ENCODE measurements around the gene CMTM3. TPM values are rescaled to one million over a fixed set of nuclear protein-coding genes. Genes with fewer than 3 reads are reported as not detected.
"Not testable (repeated sequence)": the region's sequence is repeated elsewhere in the genome, so short reads cannot be mapped to it uniquely, and the experiment has no call there.

Gene CMTM3
- total RNA-seq, 1 donor from 2014 or later = 18.3 TPM

DNA sequence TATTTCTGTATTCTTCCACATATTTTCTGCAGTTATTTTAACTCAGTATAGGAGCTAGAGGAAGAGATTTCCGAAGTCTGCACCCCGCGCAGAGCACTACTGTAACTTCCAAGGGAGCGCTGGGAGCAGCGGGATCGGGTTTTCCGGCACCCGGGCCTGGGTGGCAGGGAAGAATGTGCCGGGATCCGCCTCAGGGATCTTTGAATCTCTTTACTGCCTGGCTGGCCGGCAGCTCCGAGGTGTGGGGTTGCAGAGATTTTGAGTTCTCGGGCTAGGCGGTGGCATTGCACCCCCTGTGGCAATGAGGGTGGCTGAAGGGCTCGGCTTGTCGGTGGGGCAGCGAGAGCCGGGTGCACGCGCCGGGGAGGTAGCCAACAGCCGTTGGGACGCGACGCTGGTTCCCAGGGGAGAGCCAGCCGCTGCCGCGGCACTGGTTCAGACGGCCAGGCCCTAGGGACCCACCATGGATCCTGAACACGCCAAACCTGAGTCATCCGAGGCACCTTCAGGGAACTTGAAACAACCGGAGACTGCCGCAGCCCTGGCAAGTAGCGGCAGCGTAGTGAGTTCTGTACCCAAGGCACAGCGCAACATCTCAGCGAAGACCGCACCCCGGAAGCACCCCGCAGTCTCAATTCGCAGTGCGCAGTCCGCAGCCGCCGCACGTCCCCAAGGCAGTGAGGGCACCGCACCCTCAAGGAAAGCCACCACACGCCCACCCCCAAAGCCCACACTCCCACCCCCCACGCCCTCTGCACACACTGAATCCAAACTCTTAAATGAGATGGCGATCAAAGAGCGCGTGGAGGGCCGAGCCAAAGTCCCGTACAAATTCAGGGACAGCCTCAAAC is 38.2 kb upstream of the CMTM3 start, which contains the start of gene CMTM1:
Gene CMTM1 (plus strand): TSS at position 389 of the 851 bp plus-strand sequence. CDS start 75 bp downstream, at position 464.
- no peaks in the 10 kb centered on the region for H3K27me3 ChIP-seq
- no peaks in the 10 kb centered on the region for H3K36me3 ChIP-seq
- no peak within 1 kb of the TSS for H3K9ac ChIP-seq
- H3K36me3 Mint-ChIP-seq = peaks cover 6% of the 10 kb centered on the region
- TF ChIP-seq EZH2 (IDR thresholded peaks at IDR 0.05) (no peak), EZH2phosphoT487 (IDR thresholded peaks at IDR 0.05) (no peak)
- TF ChIP-seq, protein P1, sequence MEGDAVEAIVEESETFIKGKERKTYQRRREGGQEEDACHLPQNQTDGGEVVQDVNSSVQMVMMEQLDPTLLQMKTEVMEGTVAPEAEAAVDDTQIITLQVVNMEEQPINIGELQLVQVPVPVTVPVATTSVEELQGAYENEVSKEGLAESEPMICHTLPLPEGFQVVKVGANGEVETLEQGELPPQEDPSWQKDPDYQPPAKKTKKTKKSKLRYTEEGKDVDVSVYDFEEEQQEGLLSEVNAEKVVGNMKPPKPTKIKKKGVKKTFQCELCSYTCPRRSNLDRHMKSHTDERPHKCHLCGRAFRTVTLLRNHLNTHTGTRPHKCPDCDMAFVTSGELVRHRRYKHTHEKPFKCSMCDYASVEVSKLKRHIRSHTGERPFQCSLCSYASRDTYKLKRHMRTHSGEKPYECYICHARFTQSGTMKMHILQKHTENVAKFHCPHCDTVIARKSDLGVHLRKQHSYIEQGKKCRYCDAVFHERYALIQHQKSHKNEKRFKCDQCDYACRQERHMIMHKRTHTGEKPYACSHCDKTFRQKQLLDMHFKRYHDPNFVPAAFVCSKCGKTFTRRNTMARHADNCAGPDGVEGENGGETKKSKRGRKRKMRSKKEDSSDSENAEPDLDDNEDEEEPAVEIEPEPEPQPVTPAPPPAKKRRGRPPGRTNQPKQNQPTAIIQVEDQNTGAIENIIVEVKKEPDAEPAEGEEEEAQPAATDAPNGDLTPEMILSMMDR (IDR thresholded peaks at IDR 0.05) = no peak
- H2AFZ ChIP-seq (replicated peaks) = no peak within 1 kb of the TSS
- no peak within 1 kb of the TSS for H3K4me2 ChIP-seq
- no peak within 1 kb of the TSS for H3K27ac ChIP-seq
- no peaks in the 10 kb centered on the region for H3K4me1 Mint-ChIP-seq
- no peak within 1 kb of the TSS for H3K27ac Mint-ChIP-seq
- H3K9me3 ChIP-seq (ENCODE audit: low read depth) = no peaks in the 10 kb centered on the region
- DNase-seq (ENCODE audit: low spot score) = no peak
- H3K9me3 Mint-ChIP-seq = no peaks in the 10 kb centered on the region
- H3F3A ChIP-seq (ENCODE audit: low read depth) = no peaks in the 10 kb centered on the region
- H3K4me3 Mint-ChIP-seq = no peak within 1 kb of the TSS
- no peak within 1 kb of the TSS for H3K4me3 ChIP-seq
- no peaks in the 10 kb centered on the region for H4K20me1 ChIP-seq (ENCODE audit: low read depth)
- no peaks in the 10 kb centered on the region for H3K4me1 ChIP-seq
- no peaks in the 10 kb centered on the region for H3K27me3 Mint-ChIP-seq (ENCODE audit: insufficient read depth, low read depth)
- no peaks in the 10 kb centered on the region for H3K79me2 ChIP-seq (ENCODE audit: low read depth)

DNA sequence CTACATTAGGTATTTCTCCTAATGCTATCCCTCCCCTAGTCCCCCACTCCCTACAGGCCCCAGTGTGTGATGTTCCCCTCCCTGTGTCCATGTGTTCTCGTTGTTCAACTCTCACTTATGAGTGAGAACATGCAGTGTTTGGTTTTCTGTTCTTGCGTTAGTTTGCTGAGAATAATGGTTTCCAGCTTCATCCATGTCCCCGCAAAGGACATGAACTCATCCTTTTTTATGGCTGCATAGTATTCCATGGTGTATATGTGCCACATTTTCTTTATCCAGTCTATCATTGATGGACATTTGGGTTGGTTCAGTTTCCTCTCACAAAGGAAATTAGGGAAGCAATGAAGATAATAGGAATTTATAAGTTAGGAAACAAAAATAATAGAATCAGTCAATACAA is 37.2 kb upstream of the CMTM3 start:
- H3K9ac ChIP-seq; H3K4me1 Mint-ChIP-seq; H3K27ac Mint-ChIP-seq; H3K27me3 ChIP-seq; H3K36me3 Mint-ChIP-seq; DNase-seq (ENCODE audit: low spot score); H2AFZ ChIP-seq (replicated peaks); H3K9me3 ChIP-seq (ENCODE audit: low read depth); H3F3A ChIP-seq (ENCODE audit: low read depth); H3K4me1 ChIP-seq; H3K27me3 Mint-ChIP-seq (ENCODE audit: insufficient read depth, low read depth); H3K27ac ChIP-seq; H4K20me1 ChIP-seq (ENCODE audit: low read depth); H3K4me2 ChIP-seq; H3K4me3 ChIP-seq; H3K79me2 ChIP-seq (ENCODE audit: low read depth); H3K36me3 ChIP-seq; H3K4me3 Mint-ChIP-seq; H3K9me3 Mint-ChIP-seq: not testable (repeated sequence)

DNA sequence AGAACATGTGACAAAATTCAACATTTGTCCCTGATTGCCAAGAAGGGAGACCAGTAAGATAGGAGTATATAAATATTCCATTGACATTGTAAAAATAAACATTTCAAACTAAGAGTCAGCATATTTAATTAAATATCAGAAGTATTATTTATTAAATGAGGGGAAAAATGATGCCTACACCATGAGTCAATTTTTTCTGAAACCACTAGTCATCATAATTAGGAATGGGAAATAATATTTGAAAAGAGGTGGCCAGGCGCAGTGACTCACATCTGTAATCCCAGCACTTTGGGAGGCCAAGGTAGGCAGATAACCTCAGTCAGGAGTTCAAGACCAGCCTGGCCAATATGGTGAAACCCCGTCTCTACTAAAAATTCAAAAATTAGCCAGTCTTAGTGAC is 36.1 kb upstream of the CMTM3 start:
- H3K27ac ChIP-seq = no peak overlapping the region
- no peak overlapping the region for H3K4me2 ChIP-seq
- no peaks in the 10 kb centered on the region for H3K27me3 ChIP-seq
- H3K4me3 ChIP-seq = no peak overlapping the region
- H3K4me1 ChIP-seq = no peaks in the 10 kb centered on the region
- H3K27me3 Mint-ChIP-seq (ENCODE audit: insufficient read depth, low read depth) = peaks cover 3% of the 10 kb centered on the region
- no peaks in the 10 kb centered on the region for H3K79me2 ChIP-seq (ENCODE audit: low read depth)
- H3K9me3 ChIP-seq (ENCODE audit: low read depth) = no peaks in the 10 kb centered on the region
- no peaks in the 10 kb centered on the region for H3K36me3 ChIP-seq
- H3F3A ChIP-seq (ENCODE audit: low read depth) = no peaks in the 10 kb centered on the region
- no peak overlapping the region for H2AFZ ChIP-seq (replicated peaks)
- H3K36me3 Mint-ChIP-seq = peaks cover 5% of the 10 kb centered on the region
- no peak overlapping the region for H3K27ac Mint-ChIP-seq
- H4K20me1 ChIP-seq (ENCODE audit: low read depth) = no peaks in the 10 kb centered on the region
- no peak overlapping the region for H3K4me3 Mint-ChIP-seq
- no peaks in the 10 kb centered on the region for H3K4me1 Mint-ChIP-seq
- no peak for DNase-seq (ENCODE audit: low spot score)
- no peaks in the 10 kb centered on the region for H3K9me3 Mint-ChIP-seq
- no peak overlapping the region for H3K9ac ChIP-seq
- TF ChIP-seq, protein P1 (IDR thresholded peaks at IDR 0.05) = no peak
- TF ChIP-seq EZH2 (IDR thresholded peaks at IDR 0.05) = no peak
- no peak for TF ChIP-seq EZH2phosphoT487 (IDR thresholded peaks at IDR 0.05)

DNA sequence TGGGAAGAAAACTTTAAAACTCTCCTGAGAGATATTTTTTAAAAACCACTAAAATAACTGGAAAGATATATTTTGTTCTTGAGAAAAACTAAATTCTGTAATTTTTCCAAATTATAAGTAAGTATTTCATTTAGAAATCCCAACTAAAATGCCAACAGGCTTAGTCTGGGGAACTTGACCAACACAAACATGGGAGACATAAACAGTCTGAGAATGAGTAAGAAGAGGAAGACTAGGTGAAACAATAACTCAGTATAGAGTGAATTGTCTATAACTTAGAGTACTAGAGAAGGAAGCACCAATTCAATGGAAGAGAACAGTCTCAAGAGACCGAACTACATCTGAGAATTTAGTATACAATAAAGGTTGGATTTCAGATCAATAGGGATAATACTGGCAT is 35.4 kb upstream of the CMTM3 start:
- no peak overlapping the region for H3K27ac ChIP-seq
- no peak overlapping the region for H3K4me2 ChIP-seq

More for the DNA sequence above, 35.4 kb upstream of the CMTM3 start:
- Mint-ChIP-seq H3K9me3 (no peaks in the 10 kb centered on the region), H3K27me3 (ENCODE audit: insufficient read depth, low read depth) (peaks cover 3% of the 10 kb centered on the region), H3K36me3 (peaks cover 5% of the 10 kb centered on the region), H3K27ac (no peak overlapping the region), H3K4me1 (no peaks in the 10 kb centered on the region), H3K4me3 (no peak overlapping the region)
- H3K4me3 ChIP-seq = no peak overlapping the region
- H3F3A ChIP-seq (ENCODE audit: low read depth) = peaks cover 2% of the 10 kb centered on the region
- no peaks in the 10 kb centered on the region for H3K9me3 ChIP-seq (ENCODE audit: low read depth)
- TF ChIP-seq EZH2phosphoT487 (IDR thresholded peaks at IDR 0.05) (no peak), EZH2 (IDR thresholded peaks at IDR 0.05) (no peak)
- TF ChIP-seq, protein P1 (IDR thresholded peaks at IDR 0.05) = no peak
- DNase-seq (ENCODE audit: low spot score) = no peak
- no peaks in the 10 kb centered on the region for H3K4me1 ChIP-seq
- no peaks in the 10 kb centered on the region for H3K36me3 ChIP-seq
- H3K9ac ChIP-seq = no peak overlapping the region
- no peaks in the 10 kb centered on the region for H3K27me3 ChIP-seq
- H3K79me2 ChIP-seq (ENCODE audit: low read depth) = no peaks in the 10 kb centered on the region
- H4K20me1 ChIP-seq (ENCODE audit: low read depth) = no peaks in the 10 kb centered on the region
- H2AFZ ChIP-seq (replicated peaks) = no peak overlapping the region
